Stimulated activated CD4-positive, alpha-beta T cell treated with anti-CD3 and anti-CD28 coated beads, Interleukin-1b, Interleukin-23, amount 100 ng/mL, for 48 hours (primary cell): ENCODE results near the gene RAB5IF.
"Not testable (repeated sequence)": the region's sequence is repeated elsewhere in the genome, so short reads cannot be mapped to it uniquely, and the experiment has no call there.

ENCODE experiments used
- DNase-seq: peaks from one replicate; pipeline ENCODE4 v3.0.0-alpha.2; 2020

The RAB5IF gene, protein sequence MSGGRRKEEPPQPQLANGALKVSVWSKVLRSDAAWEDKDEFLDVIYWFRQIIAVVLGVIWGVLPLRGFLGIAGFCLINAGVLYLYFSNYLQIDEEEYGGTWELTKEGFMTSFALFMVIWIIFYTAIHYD

DNA sequence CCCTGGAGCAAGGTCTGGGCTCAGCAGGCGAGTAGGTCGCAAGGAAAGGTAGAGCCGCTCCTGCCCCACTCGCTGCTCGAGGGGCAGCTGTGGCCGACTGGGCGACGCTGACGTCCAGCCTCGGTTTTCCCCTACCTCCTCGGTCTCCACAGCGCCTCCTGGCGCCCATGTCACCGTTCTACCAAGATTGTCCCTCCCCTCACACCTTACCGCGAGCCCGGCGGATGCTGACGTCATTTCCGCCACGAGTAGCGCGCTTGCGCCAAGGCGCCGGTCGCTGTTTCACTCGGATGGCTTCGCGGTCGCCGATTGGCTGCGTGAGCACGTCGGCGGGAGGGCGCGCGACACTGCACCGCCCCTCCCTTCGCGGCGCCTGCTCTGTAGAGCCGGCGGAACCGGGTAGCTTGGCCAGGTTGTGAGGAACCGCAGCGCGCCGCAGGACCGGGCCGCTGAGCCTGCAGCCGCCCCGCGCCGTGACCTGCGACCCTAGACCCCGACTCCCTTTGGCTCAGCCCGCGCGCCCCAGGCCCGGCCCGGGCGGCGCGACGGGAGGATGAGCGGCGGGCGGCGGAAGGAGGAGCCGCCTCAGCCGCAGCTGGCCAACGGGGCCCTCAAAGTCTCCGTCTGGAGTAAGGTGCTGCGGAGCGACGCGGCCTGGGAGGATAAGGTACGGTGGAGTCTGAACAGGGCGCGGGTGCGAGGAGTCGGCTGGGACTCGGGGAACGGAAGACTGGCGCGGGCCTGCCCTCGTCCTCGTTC is at the start of gene RAB5IF:
RAB5IF (plus strand) TSS at position 381 of the 759 bp plus-strand sequence; CDS start at position 554, 173 bp downstream.
- peak; percentile 99 for DNase-seq

DNA sequence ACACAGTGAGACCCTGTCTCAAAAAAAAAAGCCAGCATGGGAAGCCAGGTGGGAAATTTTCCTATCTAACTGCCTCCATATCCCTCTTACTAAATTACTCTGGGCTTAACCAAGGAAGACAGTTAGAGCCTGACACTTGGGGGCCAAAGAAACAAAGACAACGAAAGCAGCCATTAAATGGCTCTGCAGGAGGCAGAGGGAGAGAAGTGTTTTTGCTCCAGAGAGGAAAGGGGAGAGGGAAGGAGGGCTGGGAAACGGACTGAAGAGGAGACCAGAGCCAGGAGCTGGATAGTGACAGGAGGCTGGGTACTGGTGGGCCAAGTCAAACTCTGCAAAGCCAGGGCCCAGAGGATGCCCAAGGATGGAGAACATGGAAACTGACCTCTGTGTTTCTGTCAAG is 42.9 kb upstream of the RAB5IF start:
- no peak for DNase-seq

DNA sequence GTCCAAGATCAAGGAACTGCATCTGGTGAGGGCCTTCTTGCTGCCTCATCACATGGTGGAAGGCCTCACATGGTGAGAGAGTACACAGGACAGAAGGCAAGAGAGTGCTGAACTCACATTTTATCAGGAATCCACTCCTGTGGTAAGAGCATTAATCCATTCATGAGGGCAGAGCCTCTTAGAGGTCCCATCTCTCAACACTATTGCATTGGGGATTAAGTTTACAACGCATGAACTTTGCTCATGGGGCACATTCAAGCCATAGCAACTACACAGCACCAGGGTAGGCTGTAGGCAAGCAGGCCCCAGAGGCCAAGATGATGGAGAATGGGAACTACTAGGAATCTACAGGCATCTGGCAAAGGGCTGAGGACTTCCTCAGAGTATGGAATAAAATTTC is 42.2 kb upstream of the RAB5IF start:
- no peak for DNase-seq

DNA sequence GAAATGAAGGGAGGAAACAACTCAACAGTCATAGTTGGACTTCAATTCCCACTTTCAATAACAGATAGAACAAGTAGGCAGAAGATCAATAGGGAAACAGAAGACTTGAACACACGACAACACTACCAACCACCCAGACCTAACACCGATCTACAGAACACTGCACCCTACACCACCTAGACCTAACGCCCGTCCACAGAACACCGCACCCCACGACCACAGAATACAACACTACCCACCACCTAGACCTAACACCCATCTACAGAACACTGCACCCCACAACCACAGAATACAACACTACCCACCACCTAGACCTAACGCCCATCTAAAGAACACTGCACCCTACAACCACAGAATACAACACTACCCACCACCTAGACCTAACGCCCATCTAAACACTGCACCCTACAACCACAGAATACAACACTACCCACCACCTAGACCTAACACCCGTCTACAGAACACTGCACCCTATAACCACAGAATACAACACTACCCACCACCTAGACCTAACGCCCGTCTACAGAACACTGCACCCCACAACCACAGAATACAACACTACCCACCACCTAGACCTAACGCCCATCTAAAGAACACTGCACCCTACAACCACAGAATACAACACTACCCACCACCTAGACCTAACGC is 41.4 kb upstream of the RAB5IF start:
- DNase-seq: not testable (repeated sequence)

DNA sequence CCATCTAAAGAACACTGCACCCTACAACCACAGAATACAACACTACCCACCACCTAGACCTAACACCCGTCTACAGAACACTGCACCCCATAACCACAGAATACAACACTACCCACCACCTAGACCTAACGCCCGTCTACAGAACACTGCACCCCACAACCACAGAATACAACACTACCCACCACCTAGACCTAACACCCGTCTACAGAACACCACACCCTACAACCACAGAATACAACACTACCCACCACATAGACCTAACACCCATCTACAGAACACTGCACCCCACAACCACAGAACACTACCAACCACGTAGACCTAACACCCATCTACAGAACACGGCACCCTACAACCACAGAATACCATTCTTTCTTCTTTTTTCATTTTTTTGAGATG is 40.9 kb upstream of the RAB5IF start:
- DNase-seq: not testable (repeated sequence)

DNA sequence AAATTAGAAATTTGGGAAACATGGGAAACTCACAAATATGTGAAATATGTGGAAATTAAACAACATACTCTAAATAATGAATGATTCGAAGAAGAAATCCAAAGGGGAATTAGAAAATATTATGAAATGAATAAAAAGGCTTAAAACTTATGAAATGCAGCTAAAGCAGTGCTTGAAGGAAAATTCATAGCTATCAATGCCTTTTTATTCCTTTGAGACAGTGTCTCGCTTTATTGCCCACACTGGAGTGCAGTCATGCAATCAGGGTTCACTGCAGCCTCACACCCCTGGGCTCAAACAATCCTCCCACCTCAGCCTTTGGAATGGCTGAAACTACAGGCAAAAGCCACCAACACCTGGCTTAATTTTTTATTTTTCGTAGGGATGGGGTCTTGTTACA is 40.1 kb upstream of the RAB5IF start:
- DNase-seq: no peak

DNA sequence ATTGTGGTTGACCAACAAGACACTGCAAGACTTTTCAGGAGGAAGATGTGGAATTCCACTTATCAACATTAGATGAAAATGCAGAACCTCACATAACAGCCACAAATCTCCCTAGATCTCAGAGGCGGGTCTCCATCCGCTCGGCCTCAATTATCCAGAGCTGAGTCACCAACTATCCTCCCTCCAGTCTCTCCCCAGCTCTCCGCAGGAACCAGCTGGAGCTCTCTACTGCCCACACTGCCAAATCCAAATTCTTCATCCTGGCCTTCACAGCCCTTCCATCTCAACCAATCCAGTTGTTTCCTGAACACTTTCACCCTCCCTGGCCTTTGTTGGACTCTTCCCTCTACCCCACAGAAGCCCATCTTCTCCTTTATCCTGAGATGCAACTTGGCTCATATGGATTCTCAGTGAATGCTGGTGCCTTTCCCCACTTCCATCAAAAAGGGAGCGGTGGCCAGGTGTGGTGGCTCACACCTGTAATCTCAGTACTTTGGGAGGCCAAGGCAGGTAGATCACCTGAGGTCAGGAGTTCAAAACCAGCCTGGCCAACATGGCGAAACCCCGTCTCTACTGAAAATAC is 35.6 kb upstream of the RAB5IF start:
- no peak for DNase-seq

DNA sequence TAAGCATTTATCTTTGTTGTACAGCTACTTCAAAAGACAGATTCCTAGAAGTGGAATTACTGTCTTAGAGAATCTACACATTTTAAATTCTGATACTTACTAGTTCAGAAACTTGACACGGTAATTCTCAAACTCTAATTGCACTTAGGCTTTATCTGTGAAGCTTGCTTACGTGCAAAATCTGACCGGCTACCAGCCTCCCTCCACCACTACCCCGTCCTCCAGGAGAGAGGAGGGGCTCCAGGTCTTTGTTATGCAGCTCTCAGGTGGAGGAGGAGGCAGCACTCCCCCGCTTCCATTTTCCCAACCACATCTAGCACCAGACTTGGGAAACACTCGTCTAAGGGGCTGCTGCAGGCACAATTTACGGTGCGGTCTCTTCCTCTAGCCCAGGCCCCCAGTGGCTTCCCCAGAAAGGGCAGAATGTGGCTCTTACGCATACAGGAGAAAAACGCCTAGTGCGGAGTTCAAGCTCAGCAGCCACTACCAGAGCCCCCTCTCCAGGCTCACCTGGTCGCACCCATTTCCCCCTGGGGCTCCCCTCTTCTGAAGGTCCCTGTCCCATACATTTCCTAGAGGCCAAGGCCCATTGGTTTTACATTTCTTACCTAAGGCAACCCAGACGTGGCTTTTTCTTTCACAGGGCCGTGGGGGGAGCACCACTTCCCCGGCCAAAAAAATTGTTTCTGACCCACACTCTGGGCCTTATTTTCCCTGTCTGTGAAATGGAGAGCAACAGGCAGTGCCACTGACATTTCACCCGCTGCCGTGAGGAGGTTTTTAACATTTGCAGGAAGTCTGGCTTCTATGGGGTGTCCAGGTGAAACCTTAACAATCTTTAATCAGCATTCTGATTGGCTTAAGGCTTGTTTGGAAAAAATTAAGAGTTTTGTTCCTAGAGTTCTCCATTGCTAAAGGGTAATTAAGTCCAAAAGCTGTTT is 33.7 kb upstream of the RAB5IF start:
- DNase-seq: no peak

DNA sequence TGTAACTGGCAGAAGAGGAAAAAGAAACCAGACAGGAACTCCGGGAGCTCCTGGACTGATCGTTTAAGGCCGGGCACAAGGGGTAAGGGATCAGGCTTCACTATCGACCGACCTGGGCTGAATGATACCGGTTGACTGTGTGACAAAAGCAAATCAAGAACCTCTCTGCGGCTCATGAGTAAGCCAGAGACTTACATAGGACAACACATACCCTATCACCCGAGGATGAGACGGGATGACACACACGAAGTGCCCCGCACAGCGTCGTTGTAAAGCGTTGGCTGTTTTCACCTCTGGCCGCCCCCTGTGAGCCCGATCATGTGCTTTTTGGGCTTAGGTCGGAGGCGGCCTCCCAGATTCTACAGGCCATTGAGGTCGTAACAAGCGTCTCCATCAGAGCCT is 32.9 kb upstream of the RAB5IF start:
- DNase-seq: peak; percentile 88

DNA sequence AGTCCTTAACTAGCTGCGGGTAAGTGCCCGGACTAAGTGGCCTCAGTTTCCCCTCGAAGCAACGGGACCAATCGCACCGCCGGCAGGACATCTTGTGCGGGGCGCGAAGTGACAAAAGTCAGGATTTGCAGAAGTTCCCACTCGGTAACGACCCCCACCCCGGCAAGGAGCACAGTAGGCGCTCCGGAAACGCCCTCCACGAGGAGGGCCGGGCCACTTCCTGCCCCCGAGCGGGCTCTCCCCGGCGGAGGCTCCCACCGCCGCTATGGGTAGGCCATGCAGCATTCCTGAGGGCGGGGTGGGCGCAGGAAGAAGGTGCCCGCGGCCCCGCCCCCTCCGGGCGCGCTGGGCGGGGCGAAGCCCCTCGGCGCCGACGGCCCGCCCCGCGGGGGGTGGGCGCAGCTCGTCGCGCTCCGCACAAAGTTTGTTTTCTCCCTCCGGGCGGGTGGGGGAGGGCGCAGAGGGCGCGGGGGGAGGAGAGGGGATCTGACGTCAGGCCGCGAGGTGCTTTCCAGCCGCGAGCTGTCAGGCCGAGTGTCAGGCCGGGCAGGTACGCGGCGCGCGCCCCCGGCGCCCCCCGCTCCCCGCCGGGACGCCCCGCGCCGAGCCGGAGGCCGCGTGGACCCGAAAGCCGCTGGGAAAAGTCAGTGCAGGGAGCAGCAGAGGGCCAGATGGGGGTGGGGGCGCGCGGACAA is 32.3 kb upstream of the RAB5IF start, which contains the start of gene TGIF2:
TGIF2 (plus strand) TSS at position 495 of the 695 bp plus-strand sequence. CDS start 5,178 bp downstream, outside the sequence.
- DNase-seq: peak; percentile 89

DNA sequence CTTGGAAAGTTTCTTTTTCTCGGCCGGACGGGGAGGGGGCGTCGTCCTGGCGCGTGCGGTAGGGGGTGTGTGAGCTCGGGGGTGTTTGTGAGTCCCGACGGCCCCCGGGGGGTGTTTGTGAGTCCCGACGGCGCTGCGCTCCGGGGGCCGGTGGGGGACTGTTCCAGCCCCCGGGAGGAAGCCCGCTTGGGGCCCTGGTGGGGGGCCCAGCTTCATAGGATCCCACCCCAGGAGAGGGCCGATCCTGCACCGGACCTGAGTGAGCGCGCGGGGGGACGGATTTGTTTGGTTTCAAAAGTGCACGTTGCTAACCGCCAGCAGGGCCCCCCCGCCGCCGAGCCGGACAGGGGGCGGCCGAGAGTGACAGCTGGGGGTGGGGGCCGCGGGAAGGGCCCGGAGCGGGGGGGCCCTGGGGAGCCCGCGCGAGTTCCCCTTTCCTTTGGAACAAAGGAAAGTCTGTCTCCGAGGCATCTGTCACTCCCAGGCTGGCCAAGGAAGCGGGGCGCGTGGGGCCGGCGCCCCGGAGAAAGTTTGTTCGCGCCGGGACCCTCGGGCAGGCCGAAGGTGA is 31.7 kb upstream of the RAB5IF start:
- DNase-seq: no peak

DNA sequence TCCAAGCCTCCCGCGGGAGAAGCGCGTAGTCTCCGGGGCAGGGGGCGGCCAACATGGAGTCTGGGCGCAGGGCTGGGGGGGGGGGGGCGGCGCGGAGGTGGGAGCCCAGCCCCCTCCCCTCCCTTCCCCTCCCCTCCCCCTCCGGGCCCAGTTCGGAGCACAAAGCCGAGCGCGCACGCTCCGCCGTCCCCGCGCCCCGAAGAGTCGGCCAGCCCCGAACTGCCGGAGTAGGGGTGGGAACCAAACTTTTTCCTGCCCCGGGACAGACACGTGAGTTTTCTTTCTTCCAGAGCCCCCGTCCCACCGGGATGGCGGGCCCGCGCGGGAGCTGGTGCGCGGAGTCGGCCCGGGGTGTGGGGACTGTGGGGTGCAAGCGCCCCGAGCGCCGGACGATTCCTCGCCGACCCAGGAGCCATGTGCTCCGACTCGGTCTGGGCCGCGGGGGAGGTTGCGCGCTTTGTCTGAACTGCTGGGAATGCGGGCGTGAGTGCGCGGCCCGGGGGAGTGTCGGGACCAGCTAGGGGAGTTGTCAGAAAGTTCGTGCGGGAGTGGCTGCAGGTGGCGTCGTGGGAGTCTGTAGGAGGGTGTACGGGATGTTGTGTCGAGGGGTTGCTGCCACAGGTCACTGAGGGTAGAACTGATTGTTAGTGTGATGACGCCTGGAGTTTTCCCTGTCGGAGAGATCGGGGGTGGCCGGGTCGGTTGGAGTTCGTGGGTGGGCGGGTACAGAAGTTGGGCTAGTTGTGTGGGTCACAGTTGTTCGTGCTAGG is 31.0 kb upstream of the RAB5IF start:
- DNase-seq: peak; percentile 39

DNA sequence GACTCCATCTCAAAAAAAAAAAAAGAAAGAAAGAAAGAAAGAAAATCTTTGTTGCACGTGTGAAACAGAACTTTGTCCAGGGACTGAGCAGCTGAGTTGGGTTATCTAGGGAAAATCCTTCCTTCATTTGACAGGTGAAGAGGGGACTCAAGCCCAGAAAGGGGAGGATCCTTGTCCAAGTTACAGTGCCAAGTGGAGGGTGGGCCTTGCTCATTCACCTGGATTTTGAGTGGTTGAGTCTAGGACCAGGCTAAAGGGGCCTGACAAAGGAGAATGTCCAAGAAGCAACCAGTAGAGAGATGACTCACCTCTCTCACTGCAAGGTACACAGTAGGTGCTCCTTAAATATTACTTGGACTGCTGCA is 29.5 kb upstream of the RAB5IF start:
- no peak for DNase-seq

DNA sequence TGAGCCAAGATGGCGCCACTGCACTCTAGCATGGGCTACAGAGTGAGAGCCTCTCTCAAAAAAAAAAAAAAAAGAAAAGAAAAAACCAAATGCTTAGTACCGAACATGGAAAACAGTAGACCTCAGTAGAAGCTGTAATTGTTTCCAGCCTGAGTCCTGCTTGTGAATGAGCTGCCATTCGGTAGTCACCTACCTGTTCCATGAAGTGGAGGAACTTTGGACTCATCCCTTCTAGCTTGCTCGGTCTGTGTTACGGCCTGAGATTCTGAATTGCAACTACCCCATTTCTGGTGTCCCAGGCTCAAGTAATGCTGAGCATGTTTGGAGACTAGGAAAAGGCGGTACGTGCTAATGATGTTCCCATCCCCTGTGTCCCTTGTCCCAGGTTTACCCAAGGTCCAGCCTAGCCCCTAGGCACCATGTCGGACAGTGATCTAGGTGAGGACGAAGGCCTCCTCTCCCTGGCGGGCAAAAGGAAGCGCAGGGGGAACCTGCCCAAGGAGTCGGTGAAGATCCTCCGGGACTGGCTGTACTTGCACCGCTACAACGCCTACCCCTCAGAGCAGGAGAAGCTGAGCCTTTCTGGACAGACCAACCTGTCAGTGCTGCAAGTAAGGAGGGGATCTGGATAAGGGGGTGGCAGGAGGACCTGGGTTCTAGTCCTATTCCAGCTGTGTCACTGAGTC is 27.1 kb upstream of the RAB5IF start:
- no peak for DNase-seq

DNA sequence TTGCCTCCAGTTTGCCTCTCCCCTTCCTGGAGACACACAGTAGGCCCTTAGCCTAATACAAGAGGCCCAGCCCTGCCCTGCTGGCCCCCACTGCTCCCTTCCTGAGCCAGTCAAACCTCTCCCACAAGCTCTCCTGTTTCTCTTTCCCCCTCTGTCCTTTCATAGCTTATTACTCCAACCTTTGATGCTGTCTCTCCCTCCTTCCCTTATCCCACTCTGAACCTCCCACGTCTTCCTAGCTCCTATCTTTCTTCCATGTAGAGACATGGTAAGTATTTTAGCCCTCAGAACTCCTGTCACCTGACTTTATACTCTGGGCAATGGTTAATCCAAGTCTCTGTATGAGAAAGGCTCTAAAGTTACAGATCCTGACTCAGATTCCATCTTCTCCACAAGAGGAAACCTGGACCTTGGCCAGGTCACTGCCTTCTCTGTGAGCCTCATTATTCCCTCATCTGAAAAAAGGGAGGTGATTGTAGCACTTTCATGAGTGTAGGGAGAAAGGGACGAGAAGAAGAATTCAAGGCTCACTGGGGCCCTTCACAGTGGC is 25.5 kb upstream of the RAB5IF start:
- no peak for DNase-seq

DNA sequence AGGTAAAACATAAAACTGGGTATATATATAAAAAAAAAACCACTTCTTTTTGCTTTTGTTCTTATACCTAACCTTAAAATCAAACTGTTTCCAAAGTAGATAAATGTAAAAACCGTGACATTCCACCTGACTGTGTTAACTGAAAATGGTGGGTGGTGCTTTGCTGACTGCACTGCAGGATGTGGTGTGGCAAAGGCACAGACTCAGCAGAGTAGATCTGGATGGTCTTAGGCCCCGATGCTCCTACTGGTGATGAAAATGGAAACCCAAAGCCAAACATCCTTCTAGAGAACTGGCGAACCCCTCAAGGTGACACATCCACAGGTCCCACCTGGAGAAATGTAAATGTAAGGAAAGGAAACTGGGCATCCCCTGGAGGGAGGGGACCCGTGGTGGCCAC is 23.3 kb upstream of the RAB5IF start:
- peak; percentile 22 for DNase-seq

DNA sequence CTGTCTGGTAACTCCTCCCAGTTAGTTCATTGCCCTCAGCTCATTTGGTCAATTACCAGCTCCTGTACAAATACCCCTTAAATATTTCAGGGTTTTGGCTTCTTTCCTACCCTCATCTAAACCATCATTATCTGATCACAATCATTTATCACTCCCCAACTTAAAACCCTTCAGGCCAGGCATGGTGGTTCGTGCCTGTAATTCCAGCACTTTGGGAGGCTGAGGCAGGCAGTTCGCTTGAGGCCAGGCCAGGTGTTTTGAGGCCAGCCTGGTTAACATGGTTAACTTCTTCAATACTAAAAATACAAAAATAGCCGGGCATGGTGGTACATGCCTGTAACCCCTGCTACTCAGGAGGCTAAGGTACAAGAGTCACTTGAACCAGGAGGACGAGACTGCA is 22.8 kb upstream of the RAB5IF start:
- DNase-seq: no peak

DNA sequence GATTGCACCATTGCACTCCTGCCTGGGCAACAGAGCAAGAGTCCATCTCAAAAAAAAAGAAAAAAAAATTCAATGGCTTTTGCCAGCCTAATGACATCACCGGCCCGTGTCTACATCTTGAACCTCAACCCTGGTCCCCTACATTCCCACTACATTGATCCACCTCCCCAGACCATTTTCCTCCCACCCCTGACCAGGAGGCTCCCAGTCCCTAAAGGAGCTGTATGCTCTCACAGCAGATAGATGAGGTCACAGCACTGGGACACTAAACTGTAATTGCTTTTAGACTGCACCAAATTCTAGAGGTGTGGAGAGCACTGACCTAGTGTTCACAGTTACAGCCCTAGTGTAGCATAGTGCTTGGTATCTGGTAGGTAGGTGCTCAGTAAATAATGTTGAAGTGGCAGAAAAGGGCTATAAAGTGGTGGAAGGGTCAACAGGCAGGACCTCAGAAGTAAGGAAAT is 21.5 kb upstream of the RAB5IF start:
- DNase-seq: no peak

DNA sequence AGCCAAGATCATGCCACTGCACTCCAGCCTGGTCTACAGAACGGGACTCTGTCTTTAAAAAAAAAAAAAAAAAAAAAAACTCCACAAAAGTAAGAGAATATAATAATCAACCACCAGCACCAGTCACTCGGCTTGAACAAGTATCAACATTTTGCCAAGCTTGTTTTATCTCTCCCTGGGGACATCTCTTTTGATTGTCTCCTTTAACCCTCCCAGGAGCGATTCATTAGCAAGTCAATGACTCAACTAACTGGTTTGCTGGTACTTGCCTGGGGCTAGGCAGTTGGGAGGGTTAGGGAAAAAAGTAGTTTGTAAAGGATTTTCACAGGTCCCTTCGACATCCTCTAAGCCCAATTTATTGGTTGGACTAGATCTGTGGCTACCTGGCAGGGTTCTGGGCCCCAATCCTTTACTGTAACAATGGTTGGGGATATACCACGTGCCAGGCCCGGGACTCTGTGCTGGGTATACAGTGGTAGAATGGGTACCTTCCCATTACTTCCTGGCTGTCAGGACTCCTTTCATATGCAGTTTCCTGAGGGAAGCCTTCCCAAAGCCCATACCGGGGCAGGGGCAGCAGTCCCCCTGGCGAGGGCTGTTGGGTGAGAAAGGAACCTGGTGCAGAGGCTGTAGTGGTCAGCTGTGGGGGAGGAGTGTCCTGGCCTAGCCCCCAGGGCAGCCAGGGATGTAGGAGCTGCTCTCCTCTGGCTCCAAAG is 20.0 kb upstream of the RAB5IF start:
- DNase-seq: no peak
